Measurements from ENCODE around the gene OVOL3.

DNA sequence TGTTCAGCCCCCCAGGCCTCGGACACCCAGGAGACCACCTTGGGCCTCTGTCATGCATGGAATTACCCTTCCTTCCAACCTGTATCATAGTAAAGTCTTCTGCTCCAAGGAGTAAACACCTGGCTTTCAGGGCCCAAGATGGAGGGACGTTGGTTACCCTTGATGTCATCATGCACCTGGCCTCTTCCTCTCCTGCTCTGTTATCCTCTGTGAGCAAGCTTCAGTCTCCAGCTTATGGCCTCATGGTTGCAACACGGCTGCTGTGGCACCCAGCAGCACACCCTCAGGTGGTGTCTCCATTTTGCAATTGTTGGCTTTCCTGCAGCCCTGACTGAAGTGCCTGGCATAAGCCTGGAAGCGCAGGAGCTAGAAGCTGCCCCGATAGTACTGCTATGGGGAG lies 4.0 kb upstream of the OVOL3 start:
- TF ChIP-seq CTCF (IDR thresholded peaks at IDR 0.05): no peak
- no peak for TF ChIP-seq POLR2A (IDR thresholded peaks at IDR 0.05)

Data from prostate gland (tissue), 2 donors.